HFFc6 (cell line): ENCODE data around the gene CA6. TPM values are rescaled to one million over a fixed set of nuclear protein-coding genes. Genes with fewer than 3 reads are reported as not detected.
"Not testable (repeated sequence)": the region's sequence is repeated elsewhere in the genome, so short reads cannot be mapped to it uniquely, and the experiment has no call there.

ENCODE experiments used
- DNase-seq: peaks from one replicate; pipeline ENCODE4 v3.0.0-alpha.2; 2018
- H3K27ac Mint-ChIP-seq: 2 replicates; pipeline ENCODE4 v1.8.0; 2020; ENCODE audit warnings: mild to moderate bottlenecking, mixed read lengths
- H3K27me3 Mint-ChIP-seq: 2 replicates; pipeline ENCODE4 v1.8.0; 2021; ENCODE audit warnings: mild to moderate bottlenecking, moderate library complexity, mixed read lengths; ENCODE audit not compliant: insufficient read depth
- H3K36me3 Mint-ChIP-seq: 2 replicates; pipeline ENCODE4 v1.8.0; 2021; ENCODE audit warnings: low read depth, mixed read lengths
- H3K4me1 Mint-ChIP-seq: 2 replicates; pipeline ENCODE4 v1.8.0; 2020; ENCODE audit warnings: low read depth, mixed read lengths
- H3K4me3 Mint-ChIP-seq: 2 replicates; pipeline ENCODE4 v1.8.0; 2020; ENCODE audit warnings: mild to moderate bottlenecking, moderate library complexity, mixed read lengths
- H3K9me3 Mint-ChIP-seq: 2 replicates; pipeline ENCODE4 v1.8.0; 2020; ENCODE audit warnings: mild to moderate bottlenecking, mixed read lengths
- total RNA-seq, 6 experiments: library from RNA; stranded (reverse); fragmentation: NEBNext Ultra II Directional; extraction: Animal tissue kit (Norgen Biotek cat#: 25700); gene quantifications; 2 replicates in 1 of 6; 3 replicates in 5 of 6; pipeline ENCODE4 v1.2.3, GENCODE V29; 2021
- TF ChIP-seq, protein P1 (sequence below): fragments of 200-600 bp; sonication (generic); IDR thresholded peaks from 2 replicates; pipeline ENCODE4 v1.5.0; 2021; ENCODE audit warnings: antibody characterized with exemption, mild to moderate bottlenecking

Gene CA6
- total RNA-seq, 6 experiments from 2014 or later = not detected

GRCh38 chr1:8910914-8911313 lies 34.8 kb upstream of the CA6 start:
- H3K27me3 Mint-ChIP-seq = peaks cover 1% of the 10 kb centered on the region; the same call in 1 of the 2 replicates
- TF ChIP-seq, protein P1, sequence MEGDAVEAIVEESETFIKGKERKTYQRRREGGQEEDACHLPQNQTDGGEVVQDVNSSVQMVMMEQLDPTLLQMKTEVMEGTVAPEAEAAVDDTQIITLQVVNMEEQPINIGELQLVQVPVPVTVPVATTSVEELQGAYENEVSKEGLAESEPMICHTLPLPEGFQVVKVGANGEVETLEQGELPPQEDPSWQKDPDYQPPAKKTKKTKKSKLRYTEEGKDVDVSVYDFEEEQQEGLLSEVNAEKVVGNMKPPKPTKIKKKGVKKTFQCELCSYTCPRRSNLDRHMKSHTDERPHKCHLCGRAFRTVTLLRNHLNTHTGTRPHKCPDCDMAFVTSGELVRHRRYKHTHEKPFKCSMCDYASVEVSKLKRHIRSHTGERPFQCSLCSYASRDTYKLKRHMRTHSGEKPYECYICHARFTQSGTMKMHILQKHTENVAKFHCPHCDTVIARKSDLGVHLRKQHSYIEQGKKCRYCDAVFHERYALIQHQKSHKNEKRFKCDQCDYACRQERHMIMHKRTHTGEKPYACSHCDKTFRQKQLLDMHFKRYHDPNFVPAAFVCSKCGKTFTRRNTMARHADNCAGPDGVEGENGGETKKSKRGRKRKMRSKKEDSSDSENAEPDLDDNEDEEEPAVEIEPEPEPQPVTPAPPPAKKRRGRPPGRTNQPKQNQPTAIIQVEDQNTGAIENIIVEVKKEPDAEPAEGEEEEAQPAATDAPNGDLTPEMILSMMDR = no peak
- H3K4me3 Mint-ChIP-seq = no peak overlapping the region
- H3K36me3 Mint-ChIP-seq = no peaks in the 10 kb centered on the region
- DNase-seq = no peak
- H3K27ac Mint-ChIP-seq = no peak overlapping the region
- peaks cover 27% of the 10 kb centered on the region for H3K4me1 Mint-ChIP-seq
- H3K9me3 Mint-ChIP-seq = peaks cover 9% of the 10 kb centered on the region

- DNase-seq = no peak
- TF ChIP-seq, protein P1 = 0 out of 2 replicates have a peak, but pooled peaks have one; percentile 8
- Mint-ChIP-seq H3K36me3 (no peaks in the 10 kb centered on the region), H3K4me1 (peaks cover 25% of the 10 kb centered on the region), H3K4me3 (no peak overlapping the region), H3K27ac (no peak overlapping the region), H3K27me3 (peaks cover 1% of the 10 kb centered on the region), H3K9me3 (peaks cover 9% of the 10 kb centered on the region)
Measured at GRCh38 chr1:8911416-8912309, 34.0 kb upstream of the CA6 start.

DNA sequence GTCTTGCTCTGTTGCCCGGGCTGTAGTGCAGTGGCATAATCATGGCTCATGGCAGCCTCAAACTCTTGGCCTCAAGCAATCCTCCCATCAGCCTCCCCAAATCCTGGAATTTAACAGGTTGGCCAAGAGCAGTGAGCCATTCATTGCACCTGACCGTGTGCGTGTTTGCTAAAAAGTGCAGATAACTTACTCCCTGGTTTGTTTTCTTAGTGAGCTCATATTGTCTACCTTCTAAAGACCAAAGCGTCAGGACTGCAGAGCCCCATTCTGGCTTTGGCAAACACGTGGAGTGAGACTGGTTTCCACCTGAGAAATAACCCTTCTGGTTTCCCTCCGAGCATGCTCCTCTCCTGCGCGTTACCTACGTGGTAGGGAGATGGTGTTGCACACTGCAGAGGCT lies 32.2 kb upstream of the CA6 start:
- H3K27me3 Mint-ChIP-seq = peaks cover 1% of the 10 kb centered on the region
- peaks cover 9% of the 10 kb centered on the region for H3K9me3 Mint-ChIP-seq
- H3K4me3 Mint-ChIP-seq = no peak overlapping the region
- peaks cover 29% of the 10 kb centered on the region for H3K4me1 Mint-ChIP-seq
- H3K27ac Mint-ChIP-seq = no peak overlapping the region
- no peak for DNase-seq
- TF ChIP-seq, protein P1 = no peak
- H3K36me3 Mint-ChIP-seq = no peaks in the 10 kb centered on the region

- no peak for DNase-seq
- TF ChIP-seq, protein P1 = no peak
- Mint-ChIP-seq H3K27ac (no peak overlapping the region), H3K36me3 (no peaks in the 10 kb centered on the region), H3K4me1 (peaks cover 28% of the 10 kb centered on the region), H3K4me3 (no peak overlapping the region), H3K27me3 (peaks cover 1% of the 10 kb centered on the region), H3K9me3 (peaks cover 9% of the 10 kb centered on the region)
Measured at GRCh38 chr1:8914466-8914865, 31.2 kb upstream of the CA6 start.

- DNase-seq = no peak
- TF ChIP-seq, protein P1 = no peak
- no peaks in the 10 kb centered on the region for H3K36me3 Mint-ChIP-seq
- no peak overlapping the region for H3K27ac Mint-ChIP-seq
- peaks cover 4% of the 10 kb centered on the region for H3K9me3 Mint-ChIP-seq
- H3K4me3 Mint-ChIP-seq = no peak overlapping the region
- H3K4me1 Mint-ChIP-seq = peaks cover 22% of the 10 kb centered on the region
- H3K27me3 Mint-ChIP-seq = no peaks in the 10 kb centered on the region; the same call in none of the 2 replicates
Measured at GRCh38 chr1:8915446-8915845, 30.2 kb upstream of the CA6 start.

GRCh38 chr1:8917536-8917935 lies 28.1 kb upstream of the CA6 start:
- not testable (repeated sequence) for H3K27me3 Mint-ChIP-seq, DNase-seq, H3K9me3 Mint-ChIP-seq, H3K27ac Mint-ChIP-seq, H3K36me3 Mint-ChIP-seq, H3K4me3 Mint-ChIP-seq
- peaks cover 14% of the 10 kb centered on the region for H3K4me1 Mint-ChIP-seq
